Posterior vena cava (tissue), 2 donors: ENCODE results near the gene NR1H4. TPM values are rescaled to one million over a fixed set of nuclear protein-coding genes. Genes with fewer than 3 reads are reported as not detected.
"Not testable (repeated sequence)": the region's sequence is repeated elsewhere in the genome, so short reads cannot be mapped to it uniquely, and the experiment has no call there.

Experiments used
- DNase-seq: peaks from one replicate; pipeline ENCODE4 v3.0.0-alpha.2; 2020; ENCODE audit warnings: low spot score
- intact Hi-C, 2 donors: fragments of 100-400 bp; cut with DNase I; formaldehyde crosslinking; loops; one replicate each; pipeline versions ENCODE4 v1.14.1 to v1.14.2; 2022 to 2023
- long read RNA-seq, 2 donors: library from polyadenylated mRNA; unstranded; transcript quantifications; one replicate each; pipeline ENCODE4 v2.0.0, GENCODE V29; 2020 to 2021
- total RNA-seq, 2 donors: library from RNA; stranded (reverse); fragmentation: NEBNext Ultra II Directional; extraction: Animal tissue kit (Norgen Biotek cat#: 25700); gene quantifications; one replicate each; pipeline ENCODE4 v1.2.1, GENCODE V29; 2021
- donor health status: DM: yes; HTN: yes; CAD: no.
- donor health status: DM: yes; HTN: yes; CAD: no.

NR1H4 gene
- total RNA-seq = under 1 TPM in 1 of 2 donors, not detected in 1; 0.93 TPM
- long read RNA-seq, donor 1 = 0 reads
- long read RNA-seq, donor 2 = 0 reads

DNA sequence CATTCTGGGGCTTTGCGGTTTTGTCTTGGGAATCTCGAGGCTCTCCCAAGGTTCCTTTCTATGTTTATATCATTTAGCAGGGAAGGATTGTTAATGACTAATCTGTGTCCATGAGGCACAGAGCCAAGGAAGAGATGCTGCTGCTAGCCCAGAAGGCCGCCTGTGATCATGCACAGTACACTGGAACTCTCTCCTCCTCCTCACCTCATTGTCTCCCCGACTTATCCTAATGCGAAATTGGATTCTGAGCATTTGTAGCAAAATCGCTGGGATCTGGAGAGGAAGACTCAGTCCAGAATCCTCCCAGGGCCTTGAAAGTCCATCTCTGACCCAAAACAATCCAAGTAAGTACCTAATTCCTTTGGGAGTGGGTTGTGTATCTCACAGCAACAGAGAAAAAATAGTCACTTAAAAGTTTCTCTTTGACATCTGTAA, at the start of gene NR1H4:
NR1H4 (plus strand) TSS at position 151 of the 435 bp plus-strand sequence. CDS start 19,458 bp downstream, outside the sequence.
- no peak for DNase-seq
- intact Hi-C loops = no loop called here

DNA sequence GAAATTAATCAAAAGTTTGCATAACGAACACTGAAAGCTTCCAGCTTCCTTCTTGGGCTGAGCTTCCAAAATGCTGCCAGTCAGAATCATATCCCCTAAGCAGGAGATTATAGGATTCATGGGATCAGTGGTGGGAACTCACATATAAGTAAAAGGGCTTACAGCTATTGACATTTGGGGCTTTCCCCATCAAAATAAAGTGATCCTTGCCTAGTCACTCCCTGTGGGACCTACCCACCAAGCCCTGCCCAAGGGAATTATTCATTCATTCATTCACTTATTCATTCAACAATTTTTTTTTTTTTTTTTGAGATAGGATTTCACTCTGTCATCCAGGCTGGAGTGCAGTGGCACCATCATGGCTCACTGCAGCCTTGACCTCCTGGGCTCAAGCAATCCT, 47.5 kb upstream of the NR1H4 start:
- DNase-seq = no peak
- intact Hi-C loops = no loop called here

DNA sequence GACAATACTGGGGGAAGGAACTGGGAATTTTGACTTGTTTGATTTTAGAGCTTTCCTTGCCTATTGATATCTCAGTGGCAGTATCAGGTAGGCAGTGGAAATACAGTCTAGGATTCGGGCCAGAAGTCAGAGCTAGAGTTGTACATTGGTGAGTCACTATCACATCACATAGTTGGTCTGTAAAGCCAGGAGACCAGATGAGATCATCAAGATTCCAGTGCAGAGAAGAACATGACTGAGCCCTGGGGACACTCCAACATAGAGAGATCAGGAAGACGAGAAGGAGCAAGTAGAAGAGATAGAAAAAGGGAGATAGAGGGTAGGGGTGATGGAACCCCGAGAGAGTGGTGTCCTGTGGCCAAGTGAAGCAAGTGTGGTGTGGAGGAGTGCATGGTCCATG, 46.6 kb upstream of the NR1H4 start:
- intact Hi-C loops = no loop called here
- DNase-seq = no peak

DNA sequence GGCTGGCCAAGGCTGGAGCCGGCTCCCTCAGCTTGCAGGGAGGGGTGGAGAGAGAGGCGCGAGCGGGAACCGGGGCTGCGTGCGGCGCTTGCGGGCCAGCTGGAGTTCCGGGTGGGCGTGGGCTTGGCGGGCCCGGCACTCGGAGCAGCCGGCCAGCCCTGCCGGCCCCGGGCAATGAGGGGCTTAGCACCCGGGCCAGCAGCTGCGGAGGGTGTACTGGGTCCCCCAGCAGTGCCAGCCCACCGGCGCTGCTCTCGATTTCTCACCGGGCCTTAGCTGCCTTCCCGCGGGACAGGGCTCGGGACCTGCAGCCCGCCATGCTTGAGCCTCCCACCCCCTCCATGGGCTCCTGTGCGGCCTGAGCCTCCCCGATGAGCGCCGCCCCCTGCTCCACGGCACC, 43.4 kb upstream of the NR1H4 start:
- intact Hi-C loops, DNase-seq: not testable (repeated sequence)

DNA sequence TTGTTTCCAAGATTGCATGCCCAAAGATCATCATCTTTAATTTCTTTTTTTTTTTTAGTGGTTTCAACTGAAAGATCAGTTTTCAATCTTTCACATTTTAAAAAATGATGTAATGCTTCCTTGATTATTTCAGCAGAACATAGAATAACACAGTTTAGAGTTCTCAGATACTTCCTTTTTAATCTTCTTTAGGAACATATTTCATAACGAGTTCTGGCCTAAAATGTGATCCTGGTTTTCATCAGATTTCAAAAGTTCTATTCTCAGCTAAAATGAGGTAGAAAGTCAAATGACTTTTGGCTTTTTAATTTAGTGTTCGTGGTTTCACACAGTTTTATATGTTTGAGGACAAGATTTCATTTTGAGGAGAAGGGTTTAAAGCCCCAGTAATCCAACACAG, 40.0 kb upstream of the NR1H4 start:
- no peak for DNase-seq
- intact Hi-C loops = no loop called here

DNA sequence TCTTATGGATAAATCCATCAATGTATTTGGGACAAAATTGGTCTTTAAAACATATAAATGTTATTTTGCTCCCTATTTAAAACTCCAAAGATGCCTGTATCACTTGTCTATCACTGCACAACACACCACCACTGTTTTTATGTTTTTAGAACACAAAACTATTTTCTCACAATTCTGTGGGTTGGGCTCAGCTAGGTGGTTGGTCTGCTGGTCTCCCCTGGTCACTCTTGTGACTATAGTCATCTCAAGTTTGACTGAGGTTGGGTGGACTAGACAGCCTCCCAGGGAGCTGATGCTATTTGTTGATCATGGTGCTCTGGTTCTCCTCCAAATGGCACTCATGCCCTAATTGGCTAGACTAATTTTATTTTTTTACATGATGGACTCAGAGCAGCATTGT, 39.5 kb upstream of the NR1H4 start:
- intact Hi-C loops = no loop called here

DNA sequence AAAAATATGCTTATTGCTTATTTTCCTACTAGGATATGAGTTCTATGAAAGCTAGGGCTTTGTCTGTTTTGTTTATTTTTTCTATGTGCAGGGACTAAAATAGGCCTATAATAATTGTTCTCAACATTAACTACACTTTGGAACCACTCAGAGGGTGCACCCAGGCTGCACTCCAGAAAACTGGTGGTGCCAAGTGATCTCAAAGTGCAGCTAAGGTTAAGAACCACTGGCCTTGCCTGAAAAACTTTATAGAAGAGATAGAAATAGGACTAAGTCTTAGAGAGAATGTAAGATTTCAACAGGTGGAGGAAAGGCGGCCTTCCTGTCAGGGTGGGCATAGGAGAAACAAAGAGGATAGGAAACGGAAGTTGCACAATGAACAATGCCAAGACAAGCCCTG, 37.7 kb upstream of the NR1H4 start:
- DNase-seq = no peak
- intact Hi-C loops = no loop called here

More for the DNA sequence above, 39.5 kb upstream of the NR1H4 start:
- DNase-seq = no peak

DNA sequence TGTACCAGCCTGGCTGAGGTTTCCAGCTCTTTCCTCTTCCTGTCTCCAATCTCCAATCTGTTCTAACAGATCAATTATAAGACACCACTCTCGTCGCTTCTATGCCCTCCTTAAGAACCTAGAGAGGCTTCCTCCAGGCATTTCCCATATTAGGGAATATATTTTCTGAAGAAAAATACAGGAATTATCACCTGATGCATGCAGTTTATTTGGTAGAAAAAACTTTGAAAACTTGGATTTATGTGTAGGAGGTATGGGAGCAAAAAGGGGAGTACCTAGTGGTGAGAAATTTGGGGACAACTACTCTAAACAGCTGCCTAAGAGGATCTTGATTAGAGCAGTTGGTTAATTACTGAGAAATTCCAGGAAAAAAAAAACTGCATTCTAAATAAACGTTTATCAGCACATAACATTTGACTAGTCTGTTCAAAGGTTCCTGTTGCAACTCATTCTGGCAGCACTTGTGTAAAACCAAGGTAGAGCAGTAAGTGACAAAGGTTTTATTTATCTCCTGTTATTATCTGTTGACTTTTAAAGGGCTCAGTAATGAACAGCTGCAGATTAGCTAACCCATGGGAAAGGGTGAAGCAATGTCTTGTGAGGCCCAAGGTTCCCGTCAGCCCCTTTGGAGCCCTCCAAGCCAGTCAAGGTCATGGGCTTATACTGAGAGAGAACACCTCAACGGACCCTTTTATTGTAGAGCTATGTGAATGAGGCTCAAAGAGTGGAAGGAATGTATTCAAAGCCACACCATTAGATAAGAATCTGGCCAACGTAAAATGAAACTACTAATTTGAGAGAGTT, 36.4 kb upstream of the NR1H4 start:
- no peak for DNase-seq
- intact Hi-C loops = no loop called here

DNA sequence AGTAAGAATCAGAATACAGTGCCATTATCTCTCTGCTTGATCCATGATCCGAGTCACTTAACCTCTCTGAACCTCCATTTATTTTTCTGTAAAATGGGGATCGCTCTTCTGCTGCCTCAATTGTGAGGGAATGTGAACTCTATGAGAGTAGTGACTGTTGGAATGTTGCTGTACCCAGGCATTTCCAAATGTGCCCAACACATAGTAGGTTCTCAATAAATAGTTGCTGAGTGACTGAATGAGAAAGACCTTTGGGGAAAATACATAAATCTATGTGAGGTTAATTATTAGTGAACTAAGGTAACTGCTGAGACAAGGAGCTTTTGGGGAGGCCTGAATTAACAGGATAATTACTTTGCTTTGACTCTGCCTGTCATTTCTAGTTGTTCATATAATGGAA, 33.9 kb upstream of the NR1H4 start:
- DNase-seq = no peak
- intact Hi-C loops = no loop called here

DNA sequence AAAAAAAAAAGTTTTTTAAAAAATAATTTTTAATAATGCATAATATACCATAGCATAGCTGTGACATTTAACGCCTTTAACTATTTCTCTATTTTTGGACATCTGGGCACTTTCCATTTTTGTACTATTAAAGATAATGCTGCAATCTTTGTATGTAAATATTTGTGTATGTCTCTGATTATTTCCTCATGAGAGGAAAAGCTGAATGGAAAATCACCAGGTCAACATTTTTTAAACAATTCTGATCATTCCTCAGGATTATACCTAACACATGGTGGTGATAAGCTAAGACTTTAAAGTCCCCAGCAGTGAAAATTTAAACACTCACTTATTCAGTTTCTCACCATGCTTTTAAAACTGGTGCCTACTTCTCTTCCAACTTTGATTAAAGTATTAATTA, 31.3 kb upstream of the NR1H4 start:
- DNase-seq = no peak
- intact Hi-C loops = no loop called here

DNA sequence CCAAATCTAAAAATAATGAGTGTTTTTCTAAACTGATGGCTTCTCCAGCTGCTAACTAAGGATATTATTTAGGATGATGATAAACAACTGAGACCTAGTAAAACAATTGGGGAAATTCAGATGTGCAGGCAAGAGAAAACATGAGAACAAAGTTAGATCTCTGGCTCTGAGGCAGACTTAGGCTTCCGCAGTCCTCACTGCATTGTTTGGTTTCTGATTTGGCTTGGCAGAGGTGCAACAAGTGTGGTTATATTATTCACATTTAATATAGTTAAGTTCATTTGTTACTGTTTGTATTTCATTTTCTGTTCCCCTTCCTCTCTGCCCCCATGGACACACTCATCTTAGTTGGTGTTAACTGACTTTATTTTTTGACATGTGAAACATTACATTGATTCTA, 30.2 kb upstream of the NR1H4 start:
- intact Hi-C loops = no loop called here
- no peak for DNase-seq

DNA sequence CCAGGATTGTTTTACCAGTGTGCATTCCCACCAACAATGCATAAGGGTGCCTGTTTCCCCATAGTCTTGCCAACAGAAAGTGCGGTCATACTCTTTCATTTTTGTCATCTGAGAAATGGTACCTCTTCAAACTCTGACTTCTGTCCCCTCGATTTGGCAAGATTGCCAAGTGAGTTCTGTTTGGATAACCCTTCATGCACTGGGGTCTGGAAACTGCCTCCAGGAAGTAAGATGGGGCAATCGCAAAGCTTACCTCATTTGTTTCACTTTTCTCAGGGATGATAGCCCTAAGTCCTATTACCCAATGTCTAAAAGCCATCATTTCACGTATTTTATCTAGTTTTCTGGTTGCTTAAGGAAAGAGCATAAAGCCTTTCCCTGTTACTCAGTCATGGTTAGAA, 28.6 kb upstream of the NR1H4 start:
- DNase-seq = no peak
- intact Hi-C loops = no loop called here

DNA sequence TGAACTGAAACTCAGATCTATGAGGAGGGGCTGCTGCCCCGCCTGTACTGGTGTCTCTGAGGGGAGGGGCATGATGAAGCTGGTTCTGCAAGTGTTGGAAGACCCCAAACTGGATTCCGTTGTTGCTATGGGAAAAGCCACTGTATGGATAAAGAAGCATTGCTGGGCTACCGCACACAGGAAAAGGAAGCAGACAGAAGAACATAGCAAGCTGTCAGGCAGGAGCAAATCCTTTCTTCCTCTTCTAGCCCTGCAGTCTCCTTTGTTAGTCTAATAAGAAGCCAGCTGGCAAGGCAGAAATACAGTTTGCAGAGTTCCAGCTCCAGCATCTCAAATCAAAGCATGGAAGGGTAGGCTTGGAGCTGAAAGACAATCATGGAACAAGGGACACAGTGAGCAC, 26.3 kb upstream of the NR1H4 start:
- intact Hi-C loops = no loop called here
- no peak for DNase-seq

DNA sequence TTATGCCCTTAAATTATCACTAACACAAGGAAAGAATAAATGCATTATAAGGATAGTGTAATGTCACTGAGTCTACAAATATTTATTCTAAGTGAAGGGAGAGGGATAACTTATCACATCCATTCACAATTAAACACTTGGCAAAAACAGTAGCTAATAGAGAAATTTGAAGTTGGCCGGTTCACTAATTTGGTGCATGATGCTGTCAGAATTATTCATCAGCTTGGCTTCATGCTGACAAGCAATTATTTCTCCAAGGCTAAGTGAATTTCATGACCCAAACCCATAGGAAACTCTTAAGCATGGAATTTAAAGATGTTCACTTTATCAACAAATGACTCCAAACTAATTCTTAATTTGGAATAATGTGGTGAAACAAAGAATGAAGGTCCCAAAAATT, 25.0 kb upstream of the NR1H4 start:
- DNase-seq = no peak
- intact Hi-C loops = no loop called here

DNA sequence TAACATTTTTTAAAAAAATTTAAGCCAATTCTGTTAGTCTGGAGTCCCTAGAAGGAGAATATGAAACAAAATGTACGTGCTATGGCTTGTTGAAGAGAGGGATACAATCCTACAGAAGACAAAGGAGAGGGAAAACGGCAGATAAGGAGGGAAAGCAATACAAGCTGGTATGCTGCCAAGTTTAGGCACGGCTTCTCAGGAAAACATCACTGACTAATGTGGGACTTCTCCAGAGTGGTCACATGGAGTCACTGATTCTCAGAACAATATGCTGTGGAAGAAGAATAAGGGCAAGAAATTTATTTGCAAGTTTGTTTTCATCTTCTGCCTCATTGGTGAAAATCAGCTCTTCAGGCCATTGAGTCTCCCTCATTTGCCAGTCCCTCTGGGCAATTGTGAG, 22.9 kb upstream of the NR1H4 start:
- no peak for DNase-seq
- intact Hi-C loops = no loop called here

DNA sequence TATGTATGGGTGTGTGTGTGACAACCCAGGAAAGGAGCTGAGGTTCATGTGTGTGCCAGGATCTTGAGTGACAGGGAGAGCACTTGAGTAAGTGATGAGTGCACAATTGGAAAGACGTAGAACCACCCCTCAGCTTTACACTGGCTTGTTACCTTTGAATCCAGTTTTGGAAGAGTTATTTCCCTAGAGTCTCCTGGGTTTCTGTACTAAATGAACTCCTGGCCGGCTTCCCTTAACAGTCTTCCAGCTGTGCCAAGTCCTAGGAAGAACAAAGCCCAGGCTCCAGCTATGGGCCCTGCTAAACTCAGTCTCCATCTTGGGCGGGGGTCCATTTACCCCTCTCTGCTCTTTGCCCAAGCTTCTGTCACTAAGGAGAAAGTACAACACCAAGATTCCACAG, 19.7 kb upstream of the NR1H4 start:
- no peak for DNase-seq
- intact Hi-C loops = no loop called here

DNA sequence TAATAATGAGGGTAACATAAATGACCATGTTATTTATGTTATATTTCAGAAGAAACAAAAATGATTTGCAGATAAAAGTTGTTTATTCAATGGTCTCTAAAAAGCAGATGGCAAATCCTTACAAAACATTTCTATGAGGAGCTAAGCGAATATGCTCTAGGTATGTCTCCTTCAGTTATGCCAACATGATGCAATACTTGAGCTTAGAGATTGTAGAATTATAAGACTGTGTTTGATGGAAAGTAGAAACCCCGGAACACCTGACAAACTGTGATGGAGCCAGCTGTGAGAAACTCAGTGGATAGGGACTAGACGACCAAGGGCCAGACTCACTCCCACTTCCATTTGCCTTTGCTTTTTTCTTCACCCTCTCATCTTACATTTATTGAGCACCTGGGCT, 17.8 kb upstream of the NR1H4 start:
- intact Hi-C loops = no loop called here
- DNase-seq = no peak

DNA sequence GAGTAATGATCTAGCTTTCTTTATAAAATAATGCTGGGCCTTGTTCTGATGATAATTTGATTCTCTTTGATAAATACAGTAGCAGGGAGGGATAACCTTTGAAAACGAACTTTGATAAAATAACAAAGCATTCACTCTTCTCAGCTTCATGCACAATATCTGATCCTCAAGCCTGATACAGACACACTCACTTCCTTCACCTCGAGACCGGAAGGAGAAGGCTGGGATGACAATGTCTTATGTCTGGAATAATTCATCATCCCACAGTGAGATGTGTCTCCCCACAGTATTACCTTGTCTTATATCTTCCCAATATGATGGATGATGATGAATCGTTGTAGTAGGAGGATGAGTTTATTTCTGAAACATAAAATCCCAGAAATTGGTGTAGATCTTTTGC, 15.5 kb upstream of the NR1H4 start:
- intact Hi-C loops = no loop called here
- DNase-seq = no peak

DNA sequence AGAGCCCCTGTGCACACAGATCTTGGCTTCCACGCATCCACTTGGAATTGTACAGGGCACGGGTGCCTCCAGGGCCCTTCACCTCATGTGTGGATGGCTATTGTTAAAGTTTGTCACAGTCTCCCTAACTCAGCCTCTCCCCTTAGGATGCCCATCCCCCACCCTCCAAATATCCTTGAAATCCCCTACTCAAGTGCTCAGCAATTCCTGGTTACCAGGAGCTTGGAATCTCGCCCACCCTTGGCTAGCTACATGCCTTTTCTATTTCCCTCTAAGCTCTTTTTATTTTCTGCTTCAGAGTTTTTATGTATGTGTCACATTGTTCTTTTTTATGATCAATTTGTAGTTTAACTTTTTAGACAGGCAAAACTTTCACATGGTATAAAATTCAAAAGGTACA, 13.0 kb upstream of the NR1H4 start:
- no peak for DNase-seq
- intact Hi-C loops = no loop called here

DNA sequence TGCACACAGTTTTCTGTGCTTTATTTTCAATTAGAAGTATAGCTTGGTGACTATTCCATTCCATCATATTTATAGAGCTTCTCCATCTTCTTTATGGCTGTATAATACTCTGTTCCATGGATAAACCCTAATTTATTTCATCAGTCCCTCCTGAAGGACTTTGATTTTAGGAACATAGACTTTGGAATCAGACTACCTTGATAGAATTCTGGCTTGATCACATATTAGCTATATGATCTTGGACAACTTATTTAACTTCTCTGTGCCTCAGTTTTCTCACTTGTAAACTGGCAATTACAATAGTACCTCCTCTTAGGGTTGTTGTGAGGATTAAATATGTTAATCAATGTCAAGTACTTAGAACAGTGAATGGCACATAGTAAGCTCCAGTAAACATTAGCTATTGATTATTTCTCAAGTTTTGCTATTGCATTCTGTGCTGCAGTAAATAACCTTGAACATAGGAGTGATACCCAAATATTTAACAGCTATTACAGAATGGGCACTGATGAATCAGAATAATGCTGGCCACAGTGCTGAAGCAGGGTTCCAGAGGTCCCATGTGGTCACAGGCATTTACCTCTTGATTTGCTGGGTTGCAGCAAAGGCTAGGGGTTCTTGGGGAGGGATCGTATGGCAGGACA, 12.2 kb upstream of the NR1H4 start:
- intact Hi-C loops = no loop called here

DNA sequence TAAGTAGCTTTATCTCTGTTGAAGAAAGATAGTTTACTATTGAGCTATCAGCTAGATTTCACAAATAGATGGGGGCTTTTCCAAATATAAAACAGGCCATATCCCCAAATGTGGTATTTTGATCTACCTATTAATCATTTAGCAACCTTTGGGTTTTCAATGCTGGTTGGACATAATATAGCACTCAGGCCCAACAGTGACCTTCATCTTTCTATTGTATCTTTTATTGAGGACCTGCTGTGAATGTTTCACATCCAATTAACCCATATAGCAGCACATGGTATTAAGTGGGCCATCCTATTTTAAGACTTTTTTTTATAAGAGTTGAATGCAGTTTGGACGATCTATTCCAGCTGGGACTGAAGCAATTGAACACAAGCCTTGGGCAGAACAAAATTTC, 10.0 kb upstream of the NR1H4 start:
- intact Hi-C loops = no loop called here
- DNase-seq = no peak

More for the DNA sequence above, 12.2 kb upstream of the NR1H4 start:
- no peak for DNase-seq
